Neural cell (in vitro differentiated cells): ENCODE data around the gene NDEL1. TPM values are rescaled to one million over a fixed set of nuclear protein-coding genes. Genes with fewer than 3 reads are reported as not detected.

ENCODE experiments used
- H2AFZ ChIP-seq: fragments of 200-600, 300-800 bp; sonication (generic), shearing (Covaris generic); 2 replicates; pipeline ENCODE4 v1.6.0; 2014; ENCODE audit warnings: low read depth, mild to moderate bottlenecking, antibody characterized with exemption, low read length, moderate library complexity
- H3F3A ChIP-seq: fragments of 200-600 bp; shearing (Covaris generic); 2 replicates; pipeline ENCODE4 v1.6.1; 2016; ENCODE audit warnings: mild to moderate bottlenecking, moderate library complexity, mixed read lengths, antibody characterized with exemption, low read length; ENCODE audit not compliant: insufficient read depth, poor library complexity, severe bottlenecking
- H3K27ac ChIP-seq: fragments of 200-600, 300-800 bp; sonication (generic), shearing (Covaris generic); 2 replicates; pipeline ENCODE4 v1.5.1; 2014; ENCODE audit warnings: mild to moderate bottlenecking, low read length, moderate library complexity
- H3K27me3 ChIP-seq: fragments of 300-800, 200-600 bp; sonication (generic), shearing (Covaris generic); 2 replicates; pipeline ENCODE4 v1.6.0; 2014; ENCODE audit warnings: mild to moderate bottlenecking, low read depth, low read length, moderate library complexity; ENCODE audit not compliant: insufficient read depth
- H3K36me3 ChIP-seq: fragments of 300-800, 200-600 bp; sonication (generic), shearing (Covaris generic); 2 replicates; pipeline ENCODE4 v1.5.1; 2014; ENCODE audit warnings: mild to moderate bottlenecking, antibody characterized with exemption, low read length, moderate library complexity; ENCODE audit not compliant: insufficient read depth
- H3K4me2 ChIP-seq: fragments of 300-800, 200-600 bp; sonication (generic), shearing (Covaris generic); 2 replicates; pipeline ENCODE4 v1.6.0; 2014; ENCODE audit warnings: mild to moderate bottlenecking, low read length
- H3K4me3 ChIP-seq: fragments of 300-800, 200-600 bp; sonication (generic), shearing (Covaris generic); 2 replicates; pipeline ENCODE4 v1.5.1; 2014; ENCODE audit warnings: mild to moderate bottlenecking, low read length, moderate library complexity
- H3K79me2 ChIP-seq: fragments of 200-600 bp; shearing (Covaris generic); replicated peaks from 2 replicates; pipeline ENCODE4 v1.6.0; 2014; ENCODE audit warnings: mild to moderate bottlenecking, low read length, moderate library complexity; ENCODE audit not compliant: insufficient read depth
- H3K9ac ChIP-seq: fragments of 300-800, 200-600 bp; sonication (generic), shearing (Covaris generic); 2 replicates; pipeline ENCODE4 v1.6.1; 2016; ENCODE audit warnings: mild to moderate bottlenecking, low read length, mixed read lengths
- H3K9me2 ChIP-seq: fragments of 200-600 bp; shearing (Covaris generic); 2 replicates; pipeline ENCODE4 v1.6.1; 2016; ENCODE audit warnings: mild to moderate bottlenecking, low read length, mixed read lengths; ENCODE audit not compliant: insufficient read depth
- H3K9me3 ChIP-seq: fragments of 200-600, 300-800 bp; sonication (generic), shearing (Covaris generic); 2 replicates; pipeline ENCODE4 v1.6.1; 2016; ENCODE audit warnings: mild to moderate bottlenecking, mixed run types, low read length, moderate library complexity, mixed read lengths
- H4K20me1 ChIP-seq: fragments of 200-600 bp; shearing (Covaris generic); 2 replicates; pipeline ENCODE4 v1.6.1; 2016; ENCODE audit warnings: mild to moderate bottlenecking, mixed run types; ENCODE audit not compliant: insufficient read depth
- EP300 ChIP-seq: fragments of 450-650 bp; conservative IDR thresholded peaks from 2 replicates; pipeline ENCODE4 v1.6.1; 2014; ENCODE audit warnings: antibody characterized with exemption, mild to moderate bottlenecking, moderate library complexity; ENCODE audit not compliant: poor library complexity, severe bottlenecking
- EZH2 ChIP-seq: fragments of 200-600, 300-800 bp; shearing (Covaris generic), sonication (generic); IDR thresholded peaks from 2 replicates; pipeline ENCODE4 v1.6.1; 2014; ENCODE audit warnings: antibody characterized with exemption, low read length, borderline replicate concordance, mild to moderate bottlenecking; ENCODE audit not compliant: insufficient read depth, poor library complexity, severe bottlenecking
- MXI1 ChIP-seq: fragments of 450-650 bp; conservative IDR thresholded peaks from 2 replicates; pipeline ENCODE4 v1.6.1; 2014; ENCODE audit warnings: antibody characterized with exemption, mild to moderate bottlenecking; ENCODE audit not compliant: poor library complexity, severe bottlenecking
- POLR2AphosphoS5 ChIP-seq: IDR thresholded peaks from 2 replicates; pipeline ENCODE4 v1.6.1; 2012
- RAD21 ChIP-seq: fragments of 450-650 bp; conservative IDR thresholded peaks from 2 replicates; pipeline ENCODE4 v1.6.1; 2014; ENCODE audit warnings: antibody characterized with exemption, mild to moderate bottlenecking, moderate library complexity
- SMC3 ChIP-seq: fragments of 450-650 bp; conservative IDR thresholded peaks from 2 replicates; pipeline ENCODE4 v1.6.1; 2014; ENCODE audit warnings: antibody characterized with exemption, mild to moderate bottlenecking, moderate library complexity; ENCODE audit not compliant: poor library complexity
- TAF1 ChIP-seq: IDR thresholded peaks from 2 replicates; pipeline ENCODE4 v1.6.1; 2012; ENCODE audit warnings: low read depth
- polyA plus RNA-seq: library from polyadenylated mRNA; depleted of rRNA; stranded (reverse); fragments of >200 nt; gene quantifications from 2 replicates; pipeline ENCODE4 v1.2.3, GENCODE V29; 2014
- TF ChIP-seq, protein P1 (sequence below): fragments of 450-650 bp; IDR thresholded peaks from 2 replicates; pipeline ENCODE4 v1.5.1; 2014; ENCODE audit warnings: antibody characterized with exemption, mild to moderate bottlenecking, moderate library complexity; ENCODE audit not compliant: poor library complexity, severe bottlenecking
- TF ChIP-seq, protein P2 (sequence below): IDR thresholded peaks from 2 replicates; pipeline ENCODE4 v1.6.1; 2012; ENCODE audit warnings: borderline replicate concordance

NDEL1 gene
- polyA plus RNA-seq, 1 donor from 2014 or later: 25.7 TPM

DNA sequence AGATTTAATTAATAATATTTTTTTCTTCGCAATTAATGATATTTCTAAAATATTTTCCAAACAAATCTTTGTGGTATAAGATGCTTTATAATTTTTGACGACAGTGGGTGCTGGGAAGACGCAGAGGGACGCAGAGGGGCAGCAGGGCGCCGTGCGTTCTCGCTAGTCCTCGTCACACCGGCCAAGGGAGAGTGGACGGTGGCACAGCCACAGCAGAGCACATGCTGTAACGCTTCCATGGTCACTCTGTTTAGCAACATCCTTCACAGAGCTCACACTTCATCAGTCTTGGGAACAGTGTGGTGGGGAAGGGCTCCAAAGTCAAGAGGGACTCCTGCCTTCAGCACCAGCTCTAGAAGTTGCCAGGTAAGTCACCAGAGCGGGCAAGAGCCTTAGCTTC is 60.4 kb downstream of the NDEL1 start:
- peaks cover 10% of the 10 kb centered on the region for H3K36me3 ChIP-seq
- TF ChIP-seq TAF1: no peak
- TF ChIP-seq, protein P1, sequence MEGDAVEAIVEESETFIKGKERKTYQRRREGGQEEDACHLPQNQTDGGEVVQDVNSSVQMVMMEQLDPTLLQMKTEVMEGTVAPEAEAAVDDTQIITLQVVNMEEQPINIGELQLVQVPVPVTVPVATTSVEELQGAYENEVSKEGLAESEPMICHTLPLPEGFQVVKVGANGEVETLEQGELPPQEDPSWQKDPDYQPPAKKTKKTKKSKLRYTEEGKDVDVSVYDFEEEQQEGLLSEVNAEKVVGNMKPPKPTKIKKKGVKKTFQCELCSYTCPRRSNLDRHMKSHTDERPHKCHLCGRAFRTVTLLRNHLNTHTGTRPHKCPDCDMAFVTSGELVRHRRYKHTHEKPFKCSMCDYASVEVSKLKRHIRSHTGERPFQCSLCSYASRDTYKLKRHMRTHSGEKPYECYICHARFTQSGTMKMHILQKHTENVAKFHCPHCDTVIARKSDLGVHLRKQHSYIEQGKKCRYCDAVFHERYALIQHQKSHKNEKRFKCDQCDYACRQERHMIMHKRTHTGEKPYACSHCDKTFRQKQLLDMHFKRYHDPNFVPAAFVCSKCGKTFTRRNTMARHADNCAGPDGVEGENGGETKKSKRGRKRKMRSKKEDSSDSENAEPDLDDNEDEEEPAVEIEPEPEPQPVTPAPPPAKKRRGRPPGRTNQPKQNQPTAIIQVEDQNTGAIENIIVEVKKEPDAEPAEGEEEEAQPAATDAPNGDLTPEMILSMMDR: no peak
- no peak for TF ChIP-seq EP300
- TF ChIP-seq EZH2: no peak
- no peak for TF ChIP-seq SMC3
- TF ChIP-seq, protein P2, sequence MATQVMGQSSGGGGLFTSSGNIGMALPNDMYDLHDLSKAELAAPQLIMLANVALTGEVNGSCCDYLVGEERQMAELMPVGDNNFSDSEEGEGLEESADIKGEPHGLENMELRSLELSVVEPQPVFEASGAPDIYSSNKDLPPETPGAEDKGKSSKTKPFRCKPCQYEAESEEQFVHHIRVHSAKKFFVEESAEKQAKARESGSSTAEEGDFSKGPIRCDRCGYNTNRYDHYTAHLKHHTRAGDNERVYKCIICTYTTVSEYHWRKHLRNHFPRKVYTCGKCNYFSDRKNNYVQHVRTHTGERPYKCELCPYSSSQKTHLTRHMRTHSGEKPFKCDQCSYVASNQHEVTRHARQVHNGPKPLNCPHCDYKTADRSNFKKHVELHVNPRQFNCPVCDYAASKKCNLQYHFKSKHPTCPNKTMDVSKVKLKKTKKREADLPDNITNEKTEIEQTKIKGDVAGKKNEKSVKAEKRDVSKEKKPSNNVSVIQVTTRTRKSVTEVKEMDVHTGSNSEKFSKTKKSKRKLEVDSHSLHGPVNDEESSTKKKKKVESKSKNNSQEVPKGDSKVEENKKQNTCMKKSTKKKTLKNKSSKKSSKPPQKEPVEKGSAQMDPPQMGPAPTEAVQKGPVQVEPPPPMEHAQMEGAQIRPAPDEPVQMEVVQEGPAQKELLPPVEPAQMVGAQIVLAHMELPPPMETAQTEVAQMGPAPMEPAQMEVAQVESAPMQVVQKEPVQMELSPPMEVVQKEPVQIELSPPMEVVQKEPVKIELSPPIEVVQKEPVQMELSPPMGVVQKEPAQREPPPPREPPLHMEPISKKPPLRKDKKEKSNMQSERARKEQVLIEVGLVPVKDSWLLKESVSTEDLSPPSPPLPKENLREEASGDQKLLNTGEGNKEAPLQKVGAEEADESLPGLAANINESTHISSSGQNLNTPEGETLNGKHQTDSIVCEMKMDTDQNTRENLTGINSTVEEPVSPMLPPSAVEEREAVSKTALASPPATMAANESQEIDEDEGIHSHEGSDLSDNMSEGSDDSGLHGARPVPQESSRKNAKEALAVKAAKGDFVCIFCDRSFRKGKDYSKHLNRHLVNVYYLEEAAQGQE: no peak
- TF ChIP-seq POLR2AphosphoS5: no peak
- no peak for TF ChIP-seq MXI1
- TF ChIP-seq RAD21: no peak
- H3K79me2 ChIP-seq: no peaks in the 10 kb centered on the region

GRCh38 chr17:8499171-8499570 is 63.5 kb downstream of the NDEL1 start:
- no peak overlapping the region for H2AFZ ChIP-seq
- no peaks in the 10 kb centered on the region for H3K27me3 ChIP-seq
- no peak overlapping the region for H3K27ac ChIP-seq
- H3K79me2 ChIP-seq: no peaks in the 10 kb centered on the region
- no peak overlapping the region for H3K4me2 ChIP-seq
- H3K9ac ChIP-seq: no peak overlapping the region
- peaks cover 10% of the 10 kb centered on the region for H3K36me3 ChIP-seq
- TF ChIP-seq, protein P2: no peak
- TF ChIP-seq SMC3 (no peak), TAF1 (no peak), MXI1 (no peak), RAD21 (no peak), EZH2 (no peak), EP300 (no peak), POLR2AphosphoS5 (no peak)
- TF ChIP-seq, protein P1: no peak
- no peaks in the 10 kb centered on the region for H3K9me2 ChIP-seq
- no peaks in the 10 kb centered on the region for H3F3A ChIP-seq
- H3K4me3 ChIP-seq: no peak overlapping the region
- H3K9me3 ChIP-seq: no peaks in the 10 kb centered on the region
- H4K20me1 ChIP-seq: no peaks in the 10 kb centered on the region

More for the DNA sequence above, 60.4 kb downstream of the NDEL1 start:
- no peaks in the 10 kb centered on the region for H3K27me3 ChIP-seq
- no peaks in the 10 kb centered on the region for H3F3A ChIP-seq
- H3K27ac ChIP-seq: no peak overlapping the region
- H4K20me1 ChIP-seq: no peaks in the 10 kb centered on the region
- H3K9me3 ChIP-seq: no peaks in the 10 kb centered on the region
- no peak overlapping the region for H3K4me2 ChIP-seq
- no peaks in the 10 kb centered on the region for H3K9me2 ChIP-seq
- H2AFZ ChIP-seq: no peak overlapping the region
- H3K9ac ChIP-seq: no peak overlapping the region
- H3K4me3 ChIP-seq: no peak overlapping the region
